Activated CD4-positive, alpha-beta T cell treated with anti-CD3 and anti-CD28 coated beads, Interleukin-2, amount 50 U/mL, for 24 hours (primary cell): ENCODE measurements around the gene MPZ.
"Not testable (repeated sequence)": the region's sequence is repeated elsewhere in the genome, so short reads cannot be mapped to it uniquely, and the experiment has no call there.

Experiments
- DNase-seq, 2 donors: peaks; one replicate each; pipeline ENCODE4 v3.0.0-alpha.2; 2020; ENCODE audit warnings: low read depth in 1 of 2, low spot score in 1 of 2

MPZ gene

GRCh38 chr1:161309868-161310267 lies at the start of gene MPZ:
Gene MPZ, minus strand, starts transcription at chr1:161309968. Its CDS starts 63 bp downstream, at chr1:161309905.
- no peak for DNase-seq

- no peak for DNase-seq
Observed at GRCh38 chr1:161359291-161359690, 49.5 kb upstream of the MPZ start.

DNA sequence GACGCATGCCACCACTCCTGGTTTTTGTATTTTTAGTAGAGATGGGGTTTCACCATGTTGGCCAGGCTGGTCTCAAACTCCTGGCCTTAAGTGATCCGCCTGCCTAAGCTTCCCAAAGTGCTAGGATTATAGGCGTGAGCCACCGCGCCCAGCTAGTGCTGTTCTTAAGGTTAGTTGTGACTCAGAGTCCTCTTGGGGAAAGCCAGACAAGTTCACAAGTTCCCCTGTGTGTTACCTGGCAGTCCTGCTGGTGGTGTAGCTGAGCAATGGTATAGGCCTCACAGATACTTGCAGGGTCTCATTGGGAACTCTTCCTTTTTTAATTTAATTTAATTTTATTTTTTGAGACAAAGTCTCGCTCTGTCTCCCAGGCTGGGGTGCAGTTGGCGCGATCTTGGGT lies 47.3 kb upstream of the MPZ start:
- DNase-seq, result no peak

- DNase-seq, result no peak
Observed at GRCh38 chr1:161351482-161351881, 41.7 kb upstream of the MPZ start.

DNA sequence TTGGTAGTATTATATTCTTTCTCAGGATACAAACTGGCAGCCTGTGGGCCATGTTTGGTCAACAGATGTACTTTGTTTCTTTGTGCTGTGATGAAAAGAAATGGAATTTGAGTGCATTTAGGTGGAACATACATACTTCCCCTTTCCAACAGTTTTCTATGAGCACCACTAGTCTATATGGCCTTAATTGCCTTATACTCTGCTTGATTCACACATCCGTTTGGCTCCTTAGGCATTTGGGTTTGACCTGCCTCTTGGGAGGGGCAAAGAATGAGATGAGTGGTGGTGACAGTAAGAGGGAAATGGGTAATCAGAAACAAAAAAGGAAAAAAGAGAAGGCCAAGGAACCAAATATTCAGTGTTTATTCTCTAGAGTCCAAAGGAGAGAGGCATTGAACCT lies 40.9 kb upstream of the MPZ start:
- DNase-seq, result no peak

- DNase-seq, result no peak
Observed at GRCh38 chr1:161342821-161343220, 33.1 kb upstream of the MPZ start.

GRCh38 chr1:161342177-161342576 lies 32.4 kb upstream of the MPZ start:
- no peak for DNase-seq

DNA sequence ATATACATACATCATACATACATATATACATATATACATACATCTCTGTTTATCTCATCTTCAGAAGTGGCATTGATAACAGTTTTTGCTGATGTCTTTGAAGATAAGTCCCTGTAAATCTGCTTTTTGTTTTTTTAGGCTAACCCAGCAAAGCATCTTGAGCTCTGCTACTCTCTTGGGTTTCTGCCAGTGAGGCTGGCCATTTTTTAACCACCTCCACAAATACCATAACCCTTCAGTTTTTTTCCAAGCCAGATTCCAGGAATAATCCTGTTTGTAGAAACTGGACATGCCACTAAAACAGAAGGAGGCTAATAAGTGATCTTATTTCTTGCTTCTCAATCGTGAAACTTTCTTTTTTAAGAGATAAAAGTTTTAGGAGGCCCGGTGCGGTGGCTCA lies 26.0 kb upstream of the MPZ start:
- no peak for DNase-seq

GRCh38 chr1:161333166-161333565 lies 23.4 kb upstream of the MPZ start:
- DNase-seq, result no peak

DNA sequence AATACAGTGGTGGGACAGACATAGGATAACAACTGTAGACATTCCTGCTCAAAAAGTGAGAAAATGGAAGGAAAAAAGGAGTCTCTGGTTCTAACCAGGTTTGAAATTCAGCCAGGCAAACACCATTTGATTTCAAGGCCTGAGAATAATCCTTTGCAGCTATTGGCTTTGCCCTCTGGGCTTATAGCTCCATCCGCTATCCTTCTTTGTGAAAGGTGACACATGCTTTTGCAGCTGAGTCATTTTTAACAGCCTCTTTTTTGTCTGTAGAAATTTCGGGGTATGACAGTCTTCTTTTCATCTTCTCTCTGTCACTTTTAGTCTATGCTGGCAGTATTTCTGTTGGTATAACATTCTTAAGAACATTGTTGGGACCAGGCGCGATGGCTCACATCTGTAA lies 20.6 kb upstream of the MPZ start:
- DNase-seq, result no peak

- DNase-seq, result no peak
Observed at GRCh38 chr1:161324020-161324419, 14.3 kb upstream of the MPZ start.

DNA sequence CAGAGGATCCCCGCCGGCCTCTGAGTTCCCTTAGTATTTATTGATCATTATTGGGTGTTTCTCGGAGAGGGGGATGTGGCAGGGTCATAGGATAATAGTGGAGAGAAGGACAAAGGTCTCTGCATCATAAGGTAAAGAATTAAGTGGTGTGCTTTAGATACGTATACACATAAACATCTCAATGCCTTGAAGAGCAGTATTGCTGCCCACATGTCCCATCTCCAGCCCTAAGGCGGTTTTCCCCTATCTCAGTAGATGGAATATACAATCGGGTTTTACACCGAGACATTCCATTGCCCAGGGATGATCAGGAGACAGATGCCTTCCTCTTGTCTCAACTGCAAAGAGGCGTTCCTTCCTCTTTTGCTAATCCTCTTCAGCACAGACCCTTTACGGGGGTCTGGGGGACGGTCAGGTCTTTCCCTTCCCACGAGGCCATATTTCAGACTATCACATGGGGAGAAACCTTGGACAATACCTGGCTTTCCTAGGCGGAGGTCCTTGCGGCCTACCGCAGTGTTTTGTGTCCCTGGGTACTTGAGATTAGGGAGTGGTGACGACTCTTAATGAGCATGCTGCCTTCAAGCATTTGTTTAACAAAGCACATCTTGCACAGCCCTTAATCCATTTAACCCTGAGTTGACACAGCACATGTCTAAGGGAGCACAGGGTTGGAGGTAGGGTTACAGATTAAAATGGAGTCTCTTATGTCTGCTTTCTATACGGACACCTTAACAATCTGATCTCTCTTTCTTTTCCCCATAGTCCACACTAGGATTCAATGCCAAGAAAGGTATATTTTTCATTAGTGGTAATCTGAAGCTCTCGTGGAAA lies 6.3 kb upstream of the MPZ start:
- not testable (repeated sequence) for DNase-seq

DNA sequence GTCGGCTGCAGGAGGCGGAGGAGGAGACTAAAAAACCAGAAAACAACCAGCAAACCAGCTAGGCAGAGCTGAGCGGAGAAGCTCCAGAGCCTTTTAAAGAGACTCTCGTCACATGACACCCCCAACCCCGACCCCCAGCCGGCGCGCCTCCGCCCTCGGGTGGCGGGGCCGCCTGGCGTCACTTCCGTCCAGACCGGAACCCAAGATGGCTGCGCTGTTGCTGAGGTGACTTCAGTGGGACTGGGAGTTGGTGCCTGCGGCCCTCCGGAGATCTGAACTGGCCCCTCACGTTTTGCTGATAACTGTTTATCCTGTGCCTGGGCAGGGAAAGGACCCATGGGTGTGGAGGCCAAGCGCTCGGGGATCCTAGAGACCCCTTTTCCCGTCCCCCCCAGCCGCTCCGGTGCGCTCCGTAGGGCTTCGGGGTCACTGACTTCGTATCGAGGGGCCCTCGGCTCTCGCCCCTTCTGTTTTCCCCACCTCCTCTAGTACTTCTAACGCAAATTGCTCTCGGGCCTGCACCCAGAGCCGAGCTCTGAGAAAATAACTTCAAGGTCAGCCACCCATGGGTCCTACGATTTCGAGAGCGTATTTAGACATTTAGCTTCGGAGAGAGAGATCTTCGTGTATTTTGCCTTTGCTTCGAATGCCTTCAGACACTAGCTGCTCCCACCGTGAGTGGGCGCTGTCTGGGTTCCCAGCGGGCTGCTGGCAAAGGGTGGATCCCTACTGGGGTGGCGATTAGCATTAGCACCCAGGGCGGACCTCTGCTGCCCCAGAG lies 4.6 kb upstream of the MPZ start, which contains the start of gene SDHC:
Gene SDHC (plus strand): TSS at position 181 of the 781 bp plus-strand sequence. CDS start 25 bp downstream, at position 206.
- DNase-seq, result peak; percentile 67 to 78

GRCh38 chr1:161313554-161314200 lies 3.9 kb upstream of the MPZ start:
- no peak for DNase-seq

- DNase-seq, result no peak
Observed at GRCh38 chr1:161311595-161312181, 1.9 kb upstream of the MPZ start.

GRCh38 chr1:161307892-161308638 lies 1.7 kb downstream of the MPZ start:
- no peak for DNase-seq

GRCh38 chr1:161307230-161307768 lies 2.5 kb downstream of the MPZ start:
- no peak for DNase-seq

GRCh38 chr1:161305867-161306519 lies 3.8 kb downstream of the MPZ start:
- peak; percentile 58 to 68 for DNase-seq

GRCh38 chr1:161304927-161305866 lies 4.6 kb downstream of the MPZ start:
- DNase-seq, result no peak
